Smooth muscle cell (in vitro differentiated cells): Measurements from ENCODE around the gene UST. TPM values are rescaled to one million over a fixed set of nuclear protein-coding genes. Genes with fewer than 3 reads are reported as not detected.
A peak's percentile ranks its signal among the peaks of the same experiment; 100 is the strongest.

ENCODE experiments used
- DNase-seq: peaks from one replicate; lab custom pipeline; 2025; ENCODE audit not compliant: unreplicated experiment; lab: John Stamatoyannopoulos, UW
- H2AFZ ChIP-seq: fragments of 200-600 bp; sonication (generic); 2 replicates; pipeline ENCODE4 v1.6.0; 2016; ENCODE audit warnings: antibody characterized with exemption, low read depth, mild to moderate bottlenecking
- H3F3A ChIP-seq: fragments of 200-600 bp; sonication (generic); 2 replicates; pipeline ENCODE4 v1.6.0; 2017; ENCODE audit warnings: antibody characterized with exemption, low read depth
- H3K27ac ChIP-seq: fragments of 200-600 bp; sonication (generic); 2 replicates; pipeline ENCODE4 v1.5.1; 2016; ENCODE audit warnings: low read depth, mild to moderate bottlenecking
- H3K27me3 ChIP-seq: fragments of 200-600 bp; sonication (generic); 2 replicates; pipeline ENCODE4 v1.6.1; 2016; ENCODE audit warnings: low read depth, mild to moderate bottlenecking
- H3K36me3 ChIP-seq: fragments of 200-600 bp; sonication (generic); 2 replicates; pipeline ENCODE4 v1.5.1; 2016; ENCODE audit warnings: low read depth
- H3K4me1 ChIP-seq: fragments of 200-600 bp; sonication (generic); 2 replicates; pipeline ENCODE4 v1.5.1; 2016; ENCODE audit warnings: low read depth
- H3K4me2 ChIP-seq: fragments of 200-600 bp; sonication (generic); 2 replicates; pipeline ENCODE4 v1.6.0; 2016; ENCODE audit warnings: mild to moderate bottlenecking
- H3K4me3 ChIP-seq: fragments of 200-600 bp; sonication (generic); 2 replicates; pipeline ENCODE4 v1.5.1; 2016; ENCODE audit warnings: mild to moderate bottlenecking
- H3K79me2 ChIP-seq: fragments of 200-600 bp; sonication (generic); 2 replicates; pipeline ENCODE4 v1.6.0; 2016; ENCODE audit warnings: low read depth, mild to moderate bottlenecking
- H3K9ac ChIP-seq: fragments of 200-600 bp; sonication (generic); 2 replicates; pipeline ENCODE4 v1.6.0; 2016; ENCODE audit warnings: low read depth
- H3K9me3 ChIP-seq: fragments of 200-600 bp; sonication (generic); replicated peaks from 2 replicates; pipeline ENCODE4 v1.5.1; 2016; ENCODE audit warnings: low read depth
- H4K20me1 ChIP-seq: fragments of 200-600 bp; sonication (generic); 2 replicates; pipeline ENCODE4 v1.6.0; 2016; ENCODE audit warnings: low read depth
- CTCF ChIP-seq: fragments of 200-600 bp; sonication (generic); IDR thresholded peaks from 2 replicates; pipeline ENCODE4 v1.5.1; 2017; ENCODE audit warnings: borderline replicate concordance, mild to moderate bottlenecking, antibody characterized with exemption; ENCODE audit not compliant: insufficient read depth, poor library complexity, severe bottlenecking
- WGBS: methylation state at CpG from one replicate; pipeline ENCODE4 v1.1.7; 2016; ENCODE audit warnings: low lambda C conversion rate; 5-methylcytosine and 5-hydroxymethylcytosine counted together
- polyA plus RNA-seq: library from polyadenylated mRNA; unstranded; fragments of >200 nt; fragmentation: Nextera tagmentation; extraction: Ambion mirVana; gene quantifications from 2 replicates; pipeline ENCODE4 v1.2.1, GENCODE V29; 2016
- total RNA-seq: library from RNA; depleted of rRNA; stranded (reverse); fragments of >200 nt; gene quantifications from 2 replicates; pipeline ENCODE4 v1.2.3, GENCODE V29; 2014

Gene UST
- total and polyA plus RNA-seq, 2 experiments from 2014 or later = 16.1 to 19.5 TPM

- Histone ChIP-seq H3F3A (no peaks in the 10 kb centered on the region), H3K4me2 (peak overlapping the region; percentile 32), H4K20me1 (no peaks in the 10 kb centered on the region), H3K9ac (no peak overlapping the region), H3K4me1 (peaks cover 44% of the 10 kb centered on the region), H3K9me3 (no peaks in the 10 kb centered on the region), H3K4me3 (no peak overlapping the region), H3K79me2 (no peaks in the 10 kb centered on the region), H2AFZ (no peak overlapping the region), H3K27ac (peak overlapping the region; percentile 26), H3K27me3 (no peaks in the 10 kb centered on the region), H3K36me3 (no peaks in the 10 kb centered on the region)
- DNase-seq = no peak
- 75% methylated on average over 4 of the region's 4 CpGs for WGBS
- no peak for TF ChIP-seq CTCF
These were observed 222.2 kb downstream of the UST start for GRCh38 chr6:148968771-148969602.

GRCh38 chr6:148969603-148970061 lies 222.8 kb downstream of the UST start:
- TF ChIP-seq CTCF = no peak
- Histone ChIP-seq H3K27ac (no peak overlapping the region), H4K20me1 (no peaks in the 10 kb centered on the region), H3K36me3 (no peaks in the 10 kb centered on the region), H3K79me2 (no peaks in the 10 kb centered on the region), H3K27me3 (no peaks in the 10 kb centered on the region), H3K4me2 (no peak overlapping the region), H2AFZ (no peak overlapping the region), H3K9ac (no peak overlapping the region), H3F3A (no peaks in the 10 kb centered on the region), H3K9me3 (no peaks in the 10 kb centered on the region), H3K4me3 (no peak overlapping the region), H3K4me1 (peaks cover 44% of the 10 kb centered on the region)
- no peak for DNase-seq
- WGBS = 96% methylated on average over 10 of the region's 10 CpGs

- peaks cover 44% of the 10 kb centered on the region for H3K4me1 ChIP-seq
- no peaks in the 10 kb centered on the region for H3K9me3 ChIP-seq
- no peaks in the 10 kb centered on the region for H3K79me2 ChIP-seq
- H4K20me1 ChIP-seq = no peaks in the 10 kb centered on the region
- no peak overlapping the region for H2AFZ ChIP-seq
- no peak for TF ChIP-seq CTCF
- DNase-seq = no peak
- H3K27ac ChIP-seq = no peak overlapping the region
- H3K4me3 ChIP-seq = no peak overlapping the region
- WGBS = 88% methylated on average over 6 of the region's 6 CpGs
- no peaks in the 10 kb centered on the region for H3K27me3 ChIP-seq
- H3K4me2 ChIP-seq = no peak overlapping the region
- no peaks in the 10 kb centered on the region for H3F3A ChIP-seq
- H3K36me3 ChIP-seq = no peaks in the 10 kb centered on the region
- H3K9ac ChIP-seq = no peak overlapping the region
These were observed 224.4 kb downstream of the UST start for GRCh38 chr6:148971031-148971927.
